GM12801 (cell line): ENCODE measurements around the gene FARP2.

ENCODE experiments used
- TF ChIP-seq, protein P1 (sequence below): IDR thresholded peaks from one replicate; pipeline ENCODE4 v1.5.1; 2011; ENCODE audit warnings: control low read depth; ENCODE audit not compliant: insufficient read length; ENCODE audit errors: extremely low read depth

The FARP2 gene

DNA sequence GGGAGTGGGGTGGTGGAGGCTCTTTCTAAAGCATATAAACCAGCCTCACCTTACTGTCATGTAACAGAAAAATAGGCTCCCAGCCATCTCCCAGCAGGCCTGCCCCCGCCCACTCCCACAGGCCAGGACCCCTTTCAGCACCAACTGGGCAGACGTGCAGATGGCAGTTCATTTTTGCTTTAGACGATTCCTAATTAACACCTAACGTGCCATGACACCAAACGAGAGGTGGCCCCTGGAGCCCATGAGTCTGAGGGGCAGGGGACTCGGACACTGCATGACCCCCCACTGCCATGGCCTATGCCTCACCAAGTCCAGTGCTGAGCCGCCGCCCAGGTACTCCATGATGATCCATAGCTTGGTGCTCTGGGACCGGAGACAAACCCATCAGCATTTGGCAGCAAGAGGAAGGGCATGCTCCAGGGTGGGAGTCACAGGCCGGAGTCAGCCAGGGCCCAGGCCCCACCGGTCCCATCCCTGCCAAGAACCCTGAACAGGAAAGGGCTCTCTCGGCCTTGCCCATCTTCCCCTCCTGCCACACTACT is 144.4 kb downstream of the FARP2 start:
- TF ChIP-seq, protein P1, sequence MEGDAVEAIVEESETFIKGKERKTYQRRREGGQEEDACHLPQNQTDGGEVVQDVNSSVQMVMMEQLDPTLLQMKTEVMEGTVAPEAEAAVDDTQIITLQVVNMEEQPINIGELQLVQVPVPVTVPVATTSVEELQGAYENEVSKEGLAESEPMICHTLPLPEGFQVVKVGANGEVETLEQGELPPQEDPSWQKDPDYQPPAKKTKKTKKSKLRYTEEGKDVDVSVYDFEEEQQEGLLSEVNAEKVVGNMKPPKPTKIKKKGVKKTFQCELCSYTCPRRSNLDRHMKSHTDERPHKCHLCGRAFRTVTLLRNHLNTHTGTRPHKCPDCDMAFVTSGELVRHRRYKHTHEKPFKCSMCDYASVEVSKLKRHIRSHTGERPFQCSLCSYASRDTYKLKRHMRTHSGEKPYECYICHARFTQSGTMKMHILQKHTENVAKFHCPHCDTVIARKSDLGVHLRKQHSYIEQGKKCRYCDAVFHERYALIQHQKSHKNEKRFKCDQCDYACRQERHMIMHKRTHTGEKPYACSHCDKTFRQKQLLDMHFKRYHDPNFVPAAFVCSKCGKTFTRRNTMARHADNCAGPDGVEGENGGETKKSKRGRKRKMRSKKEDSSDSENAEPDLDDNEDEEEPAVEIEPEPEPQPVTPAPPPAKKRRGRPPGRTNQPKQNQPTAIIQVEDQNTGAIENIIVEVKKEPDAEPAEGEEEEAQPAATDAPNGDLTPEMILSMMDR: no peak

- TF ChIP-seq, protein P1: no peak
Observed at GRCh38 chr2:241501099-241501541, 145.0 kb downstream of the FARP2 start.

GRCh38 chr2:241501551-241501950 is 145.5 kb downstream of the FARP2 start:
- TF ChIP-seq, protein P1: no peak

DNA sequence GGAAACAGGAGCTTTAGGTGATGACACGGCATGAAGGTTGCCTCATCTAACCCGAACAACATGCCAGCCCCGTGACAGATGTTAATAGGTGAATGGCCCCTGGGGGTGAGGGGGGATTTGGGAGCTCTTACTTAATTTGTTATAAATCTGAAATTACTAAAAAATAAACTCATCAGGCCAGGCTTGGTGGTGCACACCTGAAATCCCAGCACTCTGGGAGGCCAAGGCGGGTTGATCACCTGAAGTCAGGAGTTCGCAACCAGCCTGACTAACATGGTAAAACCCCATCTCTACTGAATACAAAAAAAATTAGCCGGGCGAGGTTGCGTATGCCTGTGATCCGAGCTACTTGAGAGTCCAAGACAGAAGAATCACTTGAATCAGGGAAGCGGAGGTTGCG is 146.2 kb downstream of the FARP2 start:
- TF ChIP-seq, protein P1: no peak

- TF ChIP-seq, protein P1: no peak
Observed at GRCh38 chr2:241503776-241504392, 147.8 kb downstream of the FARP2 start.

DNA sequence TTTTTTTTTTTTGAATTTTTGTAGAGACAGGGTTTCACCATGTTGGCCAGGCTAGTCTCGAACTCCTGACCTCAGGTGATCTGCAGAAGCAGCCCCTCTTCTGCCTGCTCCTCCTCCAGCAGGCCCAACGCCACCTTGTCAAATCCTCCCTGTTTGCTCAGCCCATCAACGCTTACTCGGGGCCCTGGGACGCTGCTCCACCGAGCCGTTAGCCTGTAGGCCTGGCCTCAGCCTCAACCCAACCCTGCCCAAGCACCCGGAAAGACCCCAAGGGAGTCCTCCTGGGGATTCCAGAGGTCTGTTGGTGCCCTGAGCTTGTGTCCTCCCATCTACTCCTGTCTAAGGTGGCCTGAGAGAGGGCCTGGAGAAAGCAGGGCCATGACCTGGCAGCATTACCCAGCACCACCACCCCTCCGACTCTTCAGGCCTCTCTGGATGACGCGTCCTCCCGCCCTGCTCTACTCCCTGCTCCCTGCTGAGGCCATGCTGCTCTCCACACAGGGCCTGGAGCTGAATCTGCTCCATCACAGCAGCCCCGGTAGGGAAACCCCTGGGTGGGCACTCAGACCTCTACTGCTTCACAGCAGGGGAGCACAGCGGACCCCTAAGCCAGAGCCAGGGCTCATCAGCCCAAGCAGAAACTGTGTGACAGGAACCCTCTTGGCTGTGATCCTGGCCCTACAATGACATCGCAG is 149.1 kb downstream of the FARP2 start:
- TF ChIP-seq, protein P1: no peak

DNA sequence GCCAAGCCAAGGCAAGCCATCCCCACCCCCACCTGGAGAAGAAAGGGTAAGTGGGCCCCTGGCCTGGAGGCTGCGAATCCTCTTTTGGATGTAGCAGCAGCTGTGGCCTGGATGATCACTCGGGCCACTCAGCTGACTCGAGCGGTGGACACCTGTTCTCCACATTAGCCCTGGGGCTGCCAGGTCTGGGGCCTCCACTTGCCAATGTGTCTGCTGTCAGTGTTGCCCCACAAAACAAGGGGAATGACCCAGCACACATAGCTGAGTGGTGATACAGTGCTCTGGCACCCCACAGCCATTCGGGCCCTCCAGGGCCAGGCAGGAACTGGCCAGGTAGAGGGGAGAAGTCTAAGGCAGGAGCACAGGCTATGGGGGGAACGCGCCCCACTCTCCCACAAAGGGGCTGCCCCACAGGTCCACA is 149.7 kb downstream of the FARP2 start:
- TF ChIP-seq, protein P1: no peak
